T-helper 1 cell treated with Interleukin-12 subunit alpha and Interleukin-12 subunit beta and Interleukin-4 antibody, amounts not matched to agents 30 ng/mL and 1 ng/mL, for 36 hours (primary cell): ENCODE data around the gene SLC13A5. TPM values are rescaled to one million over a fixed set of nuclear protein-coding genes. Genes with fewer than 3 reads are reported as not detected.

Source experiments
- intact Hi-C: fragments of 100-400 bp; cut with micrococcal nuclease; formaldehyde crosslinking; loops from one replicate; pipeline ENCODE4 v1.15.1; 2024
- total RNA-seq: library from RNA; stranded (reverse); gene quantifications from 2 replicates; pipeline ENCODE4 v1.2.3, GENCODE V29; 2022

Gene SLC13A5
- total RNA-seq, 1 donor from 2014 or later: not detected

DNA sequence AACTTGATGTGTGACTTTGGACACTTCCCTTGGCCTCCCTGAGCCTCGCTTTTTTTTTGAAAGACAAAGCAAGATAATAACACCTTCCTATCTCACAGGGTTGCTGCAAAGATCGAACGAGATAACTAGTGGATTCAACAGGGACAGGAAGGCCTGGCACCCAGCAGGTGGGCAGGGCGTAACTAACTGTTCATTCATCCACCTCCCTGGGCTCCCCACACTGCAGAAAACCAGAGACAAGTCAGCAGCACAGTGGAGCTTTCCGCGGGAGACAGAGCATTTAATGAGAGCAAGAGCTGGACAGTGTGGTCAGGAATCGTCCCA is 28.7 kb downstream of the SLC13A5 start:
- intact Hi-C loops: no loop called here

GRCh38 chr17:6683730-6684459 is 29.3 kb downstream of the SLC13A5 start:
- intact Hi-C loops: no loop called here

DNA sequence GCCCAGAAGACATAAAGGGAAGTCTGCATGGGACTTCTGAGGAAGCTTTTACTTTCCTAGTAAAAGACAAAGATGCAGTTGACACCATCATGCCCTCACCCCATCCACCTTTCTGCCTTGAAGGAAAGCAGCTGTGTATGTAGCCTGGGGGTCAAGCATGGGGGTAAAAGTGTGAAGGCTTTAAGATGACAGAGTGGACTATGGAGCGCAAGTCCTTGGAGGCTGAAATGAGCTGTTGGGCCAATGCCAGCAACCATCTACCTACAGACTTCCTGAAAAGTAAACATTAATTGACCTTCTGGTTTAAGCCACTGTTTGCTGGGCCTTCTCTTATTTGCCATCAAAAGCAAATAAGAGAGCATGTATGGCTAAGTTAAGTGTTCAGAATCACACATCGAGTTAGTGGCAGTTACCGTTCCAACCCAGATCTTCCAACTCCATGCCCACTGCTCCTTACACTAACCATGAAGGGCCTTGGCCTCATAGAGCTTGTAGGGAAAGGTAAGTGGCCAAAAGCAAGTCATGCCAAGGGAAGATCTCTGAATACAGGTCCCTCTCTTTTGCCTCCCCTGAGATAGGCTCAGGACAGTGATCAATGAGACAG is 30.0 kb downstream of the SLC13A5 start:
- intact Hi-C loops: no loop called here

GRCh38 chr17:6682339-6682738 is 30.8 kb downstream of the SLC13A5 start:
- intact Hi-C loops: no loop called here

- intact Hi-C loops: no loop called here
Measured at GRCh38 chr17:6681671-6682070, 31.5 kb downstream of the SLC13A5 start.

DNA sequence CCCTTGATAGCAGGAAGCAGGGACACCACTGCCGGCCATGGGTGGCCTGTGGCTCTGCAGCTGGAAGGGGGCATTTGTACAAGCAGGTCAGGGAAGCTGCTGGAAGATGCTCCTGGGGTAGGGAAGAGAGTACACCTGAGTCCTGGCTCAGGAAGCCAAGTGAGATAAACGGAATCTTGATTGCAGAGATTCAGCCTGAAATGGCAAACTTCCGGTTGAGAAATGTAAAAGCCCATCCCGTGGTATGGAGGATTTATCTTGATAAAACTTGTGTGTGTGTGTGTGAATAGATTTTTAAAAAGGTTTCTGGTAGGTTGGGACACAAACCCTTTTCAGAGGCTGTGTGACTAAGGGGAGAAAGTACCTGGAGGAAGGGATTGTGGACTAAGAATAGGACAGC is 32.0 kb downstream of the SLC13A5 start:
- intact Hi-C loops: no loop called here

DNA sequence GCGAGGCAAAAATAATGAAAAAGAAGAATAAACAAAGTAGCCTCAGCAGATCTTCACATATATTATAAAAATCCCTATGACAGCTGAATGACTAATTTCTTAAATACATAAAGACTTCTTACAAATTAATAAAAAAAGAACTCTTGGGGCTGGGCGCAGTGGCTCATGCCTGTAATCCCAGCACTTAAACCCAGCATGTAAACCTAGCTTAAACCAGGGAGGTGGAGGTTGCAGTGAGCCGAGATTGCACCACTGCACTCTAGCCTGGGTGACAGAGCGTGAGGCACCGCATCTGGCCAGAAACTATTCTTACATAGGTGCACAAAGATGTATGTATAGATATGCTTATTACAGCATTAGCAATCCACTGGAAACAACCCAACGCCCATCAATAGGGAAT is 33.9 kb downstream of the SLC13A5 start:
- intact Hi-C loops: no loop called here

- intact Hi-C loops: no loop called here
Measured at GRCh38 chr17:6677946-6678345, 35.2 kb downstream of the SLC13A5 start.

DNA sequence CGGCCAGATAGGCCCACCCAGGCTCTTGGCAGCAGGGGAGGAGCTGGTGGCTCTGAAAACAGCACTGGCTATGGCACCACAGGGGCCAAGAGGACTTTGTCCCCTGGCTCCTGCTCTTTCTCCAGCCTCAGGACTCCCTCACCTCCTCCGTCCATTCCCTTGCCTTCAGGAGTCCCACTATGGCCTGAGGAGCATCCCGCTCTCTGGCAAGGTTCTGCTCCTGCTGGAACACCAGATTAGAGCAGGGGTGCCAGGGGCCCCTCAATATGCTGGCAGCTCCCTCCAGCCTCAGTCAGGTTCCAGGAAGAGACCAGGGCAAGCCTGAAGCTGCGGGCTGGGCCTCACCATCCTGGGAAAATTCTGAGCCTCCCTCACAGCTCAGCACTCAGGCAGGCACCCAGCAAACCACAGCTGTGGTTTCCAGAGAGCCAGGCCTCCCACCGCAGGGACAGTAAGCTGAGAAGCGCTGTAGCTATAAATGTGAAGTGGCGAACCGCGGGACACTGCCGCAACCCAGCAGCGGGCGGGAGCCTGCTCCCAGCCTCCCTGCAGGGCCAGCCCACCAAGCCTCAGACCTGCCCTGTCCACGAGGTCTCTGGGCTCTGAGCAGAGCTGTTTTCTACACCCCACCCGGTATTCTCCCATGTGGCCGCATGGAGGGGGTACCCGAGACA is 35.9 kb downstream of the SLC13A5 start:
- intact Hi-C loops: no loop called here

- intact Hi-C loops: no loop called here
Measured at GRCh38 chr17:6676802-6677157, 36.4 kb downstream of the SLC13A5 start.

DNA sequence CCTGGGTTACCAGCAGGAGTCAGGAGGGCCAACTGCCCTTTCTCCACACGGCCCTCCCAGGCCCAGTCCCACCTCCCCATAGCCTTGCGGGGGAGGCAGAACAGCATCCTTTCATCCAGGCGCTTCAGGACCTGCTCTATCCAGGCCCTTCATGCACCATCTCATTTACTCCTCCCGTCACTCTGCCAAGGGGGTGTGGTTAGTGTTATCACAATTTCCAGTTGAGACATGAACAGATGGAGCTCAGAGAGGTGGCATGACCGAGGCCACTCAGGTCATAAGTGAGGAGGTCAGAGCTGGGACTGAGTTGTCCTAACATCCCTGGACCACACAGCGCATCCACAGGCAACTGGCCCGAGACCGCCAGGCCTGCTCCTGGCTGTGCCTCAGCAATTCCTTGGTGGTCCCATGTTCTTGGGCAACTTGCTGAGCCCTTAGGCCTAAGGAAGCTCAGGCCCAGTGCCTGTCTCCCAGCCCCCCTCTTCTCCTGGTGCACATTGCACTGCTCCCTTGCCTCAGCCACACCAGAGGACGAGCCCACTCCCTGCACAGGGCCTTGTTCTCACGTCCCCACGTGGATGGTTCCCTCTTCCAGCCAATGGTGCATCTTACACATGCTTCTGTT is 37.9 kb downstream of the SLC13A5 start:
- intact Hi-C loops: no loop called here

DNA sequence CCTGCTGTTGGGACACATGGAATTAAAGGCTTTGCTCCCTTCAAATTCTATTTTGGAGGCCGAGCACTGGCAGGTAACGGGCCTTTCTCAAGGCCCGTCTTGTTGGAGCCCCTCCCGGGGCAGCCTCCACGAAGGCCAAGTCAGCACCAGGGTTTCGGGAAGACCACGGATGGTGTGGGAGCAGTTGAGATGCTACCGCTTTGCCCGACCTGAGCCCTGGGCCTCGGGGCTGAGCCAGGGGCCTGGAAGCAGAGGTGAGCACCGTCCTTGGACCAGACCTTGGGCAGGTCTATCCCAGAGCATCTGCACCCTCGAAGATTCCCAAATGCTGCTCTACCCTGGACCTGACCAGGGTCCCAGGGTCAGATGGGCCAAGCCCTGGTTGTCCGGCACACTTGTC is 38.6 kb downstream of the SLC13A5 start:
- intact Hi-C loops: no loop called here

DNA sequence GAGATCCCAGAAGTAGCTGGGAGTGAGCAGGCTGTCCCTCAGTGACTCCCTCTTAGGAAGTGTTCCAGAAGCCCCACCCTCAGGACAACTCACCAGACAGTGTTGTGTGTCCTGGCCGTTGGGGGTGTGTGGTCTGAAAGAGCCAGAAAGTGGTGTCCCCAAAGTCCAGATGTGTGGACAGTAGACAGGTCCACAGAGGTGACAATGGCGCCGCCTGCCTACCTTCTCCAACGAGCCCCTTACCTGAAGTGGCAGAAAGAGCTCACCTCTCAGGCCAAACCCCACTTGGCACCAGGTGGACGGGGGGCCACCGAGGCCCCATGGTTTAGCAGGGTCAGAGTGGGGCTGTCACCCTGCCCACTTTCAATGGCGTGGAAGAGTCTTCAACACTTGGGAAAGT is 41.7 kb downstream of the SLC13A5 start:
- intact Hi-C loops: no loop called here

DNA sequence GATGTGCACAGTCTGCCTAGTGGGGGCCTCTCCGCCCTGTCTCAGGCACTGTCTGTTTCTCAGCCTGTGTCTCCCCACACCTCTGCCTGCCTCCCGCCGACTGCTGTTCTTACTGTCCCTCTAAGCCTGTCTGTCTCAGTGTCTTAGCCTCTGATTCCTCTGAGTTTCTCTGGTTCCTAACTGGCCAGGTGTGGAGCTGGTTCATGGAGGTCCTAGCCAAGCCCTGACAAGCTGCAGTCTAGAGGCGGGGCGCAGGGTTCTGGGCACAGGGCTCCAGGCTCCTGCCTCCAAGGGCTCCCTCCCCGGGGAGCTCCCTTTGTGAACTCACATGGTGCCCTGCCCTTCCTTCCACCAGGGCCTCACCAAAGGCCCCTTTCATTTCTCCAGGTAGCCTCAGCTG is 42.2 kb downstream of the SLC13A5 start:
- intact Hi-C loops: no loop called here

DNA sequence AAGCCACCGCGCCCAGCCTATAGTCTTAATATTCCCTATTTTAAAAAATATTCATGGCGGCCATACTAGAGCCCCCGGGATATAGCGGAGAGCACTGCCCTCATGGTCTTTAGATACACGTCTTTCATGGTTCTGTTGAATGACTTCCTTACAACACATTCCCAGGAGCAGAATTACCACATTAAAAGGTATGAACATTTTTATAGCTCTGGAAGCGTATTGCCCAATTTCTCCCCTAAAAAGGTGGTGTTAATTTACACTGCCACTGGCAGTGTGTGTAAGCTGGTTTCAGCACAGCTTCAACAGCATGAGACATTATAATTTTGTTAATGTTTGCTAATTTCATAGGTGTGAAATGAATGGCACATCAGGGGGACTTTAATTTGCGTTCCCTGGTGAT is 42.6 kb downstream of the SLC13A5 start:
- intact Hi-C loops: no loop called here

GRCh38 chr17:6669479-6670212 is 43.5 kb downstream of the SLC13A5 start:
- intact Hi-C loops: loop anchor here (5.0 kb wide), 1 partner anchor 243 kb away; no protein-coding TSS in a partner anchor

GRCh38 chr17:6668727-6669425 is 44.3 kb downstream of the SLC13A5 start:
- intact Hi-C loops: loop anchor here (5.0 kb wide), 1 partner anchor 243 kb away; no protein-coding TSS in a partner anchor

GRCh38 chr17:6668219-6668618 is 45.0 kb downstream of the SLC13A5 start:
- intact Hi-C loops: loop anchor here (5.0 kb wide), 1 partner anchor 244 kb away; no protein-coding TSS in a partner anchor

DNA sequence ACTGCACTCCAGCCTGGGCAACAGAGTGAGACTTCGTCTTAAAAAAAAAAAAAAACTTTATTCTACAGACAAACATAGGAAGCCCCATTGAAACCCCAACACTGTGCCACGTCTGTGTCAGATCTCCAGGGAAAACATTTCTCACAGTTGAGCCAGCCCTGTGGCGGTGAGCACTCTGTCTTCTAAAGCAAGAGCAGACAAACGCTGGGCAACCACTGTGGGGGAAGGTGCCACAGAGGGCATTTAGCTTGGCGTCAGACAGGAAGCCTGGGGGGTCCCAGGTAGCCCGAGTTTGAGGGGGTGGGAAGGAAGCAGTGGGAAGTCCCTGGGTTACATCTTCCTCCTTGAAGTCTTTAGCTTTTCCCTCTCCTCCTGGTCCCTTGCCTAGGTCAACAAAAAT is 45.7 kb downstream of the SLC13A5 start:
- intact Hi-C loops: loop anchor here (5.0 kb wide), 1 partner anchor 245 kb away; no protein-coding TSS in a partner anchor

DNA sequence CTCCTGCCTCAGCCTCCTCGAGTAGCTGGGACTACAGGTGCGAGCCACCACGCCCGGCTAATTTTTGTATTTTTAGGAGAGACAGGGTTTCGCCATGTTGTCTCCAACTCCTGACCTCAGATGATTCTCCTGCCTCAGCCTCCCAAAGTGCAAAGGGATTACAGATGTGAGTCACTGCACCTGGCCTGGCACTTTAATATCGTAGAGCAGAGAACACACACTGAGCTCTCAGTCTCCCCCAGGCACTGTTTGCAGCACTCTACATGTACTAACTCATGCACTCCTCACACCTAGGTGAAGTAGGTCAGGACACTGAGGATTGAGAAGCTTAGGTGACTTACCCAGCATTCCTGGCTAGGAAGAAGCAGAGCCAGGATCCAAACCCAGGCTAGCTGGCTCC is 46.6 kb downstream of the SLC13A5 start:
- intact Hi-C loops: loop anchor here (1.0 to 5.0 kb wide), 3 partner anchors 89 to 246 kb away; no protein-coding TSS in a partner anchor

DNA sequence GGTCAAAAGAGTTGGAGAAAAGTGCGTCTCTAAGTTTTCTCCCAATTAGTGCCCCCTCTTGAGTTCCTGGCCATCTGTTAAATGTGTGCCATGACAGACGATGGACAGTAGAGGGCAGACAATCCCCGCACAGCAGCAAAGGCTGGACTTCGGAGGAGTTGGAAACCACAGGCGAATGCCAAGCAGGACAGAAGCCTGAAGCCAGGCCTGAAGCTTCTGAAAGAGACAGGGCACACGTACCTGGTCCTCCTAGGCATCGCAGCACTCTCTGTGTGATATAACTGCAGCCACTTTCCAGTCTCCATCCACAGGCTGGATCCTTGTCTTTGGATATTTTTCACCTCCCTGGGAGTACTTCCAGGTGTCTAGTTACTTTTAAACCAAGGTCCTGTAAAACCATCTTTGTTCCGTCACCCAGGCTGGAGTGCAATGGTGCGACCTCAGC is 47.1 kb downstream of the SLC13A5 start:
- intact Hi-C loops: loop anchor here (1.0 to 5.0 kb wide), 3 partner anchors 89 to 246 kb away; no protein-coding TSS in a partner anchor
